ENCODE results near the gene SCARF2. TPM values are rescaled to one million over a fixed set of nuclear protein-coding genes. Genes with fewer than 3 reads are reported as not detected.

The SCARF2 gene
- total RNA-seq, 1 experiment from 2014 or later: 10.8 TPM

- Histone ChIP-seq H2AFZ (ENCODE audit: low read length) (no peak overlapping the region), H3K9me3 (ENCODE audit: control insufficient read depth, low read depth, low read length) (no peaks in the 10 kb centered on the region), H4K5ac (ENCODE audit: insufficient read length, low read depth, low read length) (no peak overlapping the region), H3K23me2 (ENCODE audit: insufficient read length, low read depth, low read length, poor library complexity, severe bottlenecking) (no peaks in the 10 kb centered on the region), H3K79me2 (ENCODE audit: insufficient read depth, low read length) (no peaks in the 10 kb centered on the region), H3K4me2 (ENCODE audit: insufficient read depth, insufficient read length, low read length) (no peak overlapping the region), H2BK12ac (ENCODE audit: insufficient read length, low read depth, low read length) (no peak overlapping the region), H3K23ac (ENCODE audit: insufficient read length, low read depth, low read length) (no peak overlapping the region), H3K79me1 (ENCODE audit: insufficient read depth, low read depth, low read length, poor library complexity, severe bottlenecking) (no peaks in the 10 kb centered on the region), H3K56ac (ENCODE audit: insufficient read length, low read depth, low read length) (no peak overlapping the region), H3K9ac (ENCODE audit: extremely low read depth, insufficient read length, low read length) (no peak overlapping the region), H3K14ac (ENCODE audit: insufficient read depth, low read length) (no peak overlapping the region), H4K20me1 (ENCODE audit: control insufficient read depth, insufficient read depth, insufficient read length) (no peaks in the 10 kb centered on the region), H3K18ac (ENCODE audit: insufficient read length, low read depth, low read length) (no peak overlapping the region), H4K8ac (replicated peaks; ENCODE audit: insufficient read length, low read depth, low read length) (no peak overlapping the region), H2AK5ac (ENCODE audit: insufficient read length, low read length) (no peak overlapping the region), H3K27me3 (ENCODE audit: insufficient read depth, low read length) (no peaks in the 10 kb centered on the region), H3K27ac (ENCODE audit: insufficient read length, low read depth, low read length) (no peak overlapping the region), H2BK5ac (ENCODE audit: insufficient read length, low read length) (no peak overlapping the region), H3K4ac (ENCODE audit: low read depth, low read length) (no peak overlapping the region), H2BK120ac (ENCODE audit: low read depth, low read length, poor library complexity, severe bottlenecking) (no peak overlapping the region), H4K91ac (ENCODE audit: insufficient read length, low read depth, low read length) (no peak overlapping the region), H3K4me1 (ENCODE audit: insufficient read depth, low read length) (no peaks in the 10 kb centered on the region), H3T11ph (ENCODE audit: low read length) (no peak overlapping the region), H2BK20ac (ENCODE audit: low read depth, low read length, poor library complexity, severe bottlenecking) (no peak overlapping the region), H2BK15ac (ENCODE audit: low read depth, low read length) (no peak overlapping the region)
- Mint-ChIP-seq H3K4me1 (no peaks in the 10 kb centered on the region), H3K27ac (no peak overlapping the region), H3K9me3 (no peaks in the 10 kb centered on the region), H3K27me3 (ENCODE audit: low read depth) (peaks cover 11% of the 10 kb centered on the region), H3K36me3 (ENCODE audit: insufficient read depth in 1 of 3, low read depth in 3 of 3) (no peaks in the 10 kb centered on the region; a peak in 1 of 7 replicates), H3K4me3 (no peak overlapping the region)
- TF ChIP-seq CTCF (conservative IDR thresholded peaks at IDR 0.05): no peak
- peak; percentile 3 for DNase-seq
Measured at GRCh38 chr22:20388200-20388599, 49.4 kb downstream of the SCARF2 start.
